ENCODE data around the gene SLC9A9. TPM values are rescaled to one million over a fixed set of nuclear protein-coding genes. Genes with fewer than 3 reads are reported as not detected.

SLC9A9 gene
- polyA plus RNA-seq, 2 donors, result 8.3 to 11.9 TPM

DNA sequence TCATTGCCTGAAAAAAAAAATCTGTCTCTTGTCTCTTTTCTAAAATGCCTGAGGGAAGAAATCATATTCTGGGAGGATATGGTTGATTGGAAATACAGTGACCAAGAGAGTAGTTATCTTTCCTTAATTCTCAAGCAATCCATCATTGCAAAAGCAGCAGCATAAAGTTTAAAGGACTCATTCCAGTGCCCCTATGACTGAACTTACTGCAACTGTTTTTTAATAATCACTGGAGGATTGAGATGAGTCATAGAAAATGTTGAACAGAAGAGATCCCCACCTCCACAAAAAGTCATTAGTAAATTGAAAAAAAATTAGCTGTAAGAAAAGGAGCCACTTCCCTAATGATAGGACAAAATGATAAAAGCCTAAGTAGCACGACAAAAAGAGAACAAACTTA lies 121.5 kb downstream of the SLC9A9 start:
- 27 to 49% methylated on average over 1 of the region's 1 CpG for WGBS, 2 donors

DNA sequence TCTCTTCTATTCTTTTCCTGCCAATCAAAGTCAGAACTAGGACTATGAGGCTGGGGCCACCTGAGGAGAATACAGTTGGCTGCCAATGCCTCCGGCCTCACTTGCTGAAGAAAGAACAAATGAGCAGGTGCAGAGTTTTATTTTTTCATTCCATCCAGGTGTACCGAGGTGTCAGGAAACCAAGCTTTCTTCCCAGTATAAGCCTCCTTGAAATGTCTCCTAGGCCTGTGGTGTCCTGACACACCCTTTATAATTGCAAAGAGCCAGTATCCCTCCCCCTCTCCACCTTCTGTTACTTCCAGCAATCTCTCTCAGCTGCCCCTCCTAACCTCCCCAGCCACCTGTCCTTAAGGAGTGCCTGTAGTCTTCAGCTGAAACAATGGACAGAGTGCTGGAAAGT lies 127.9 kb downstream of the SLC9A9 start:
- Histone ChIP-seq H3K27ac (ENCODE audit: low read depth in 2 of 2, low read length in 1 of 2) (no peak overlapping the region), H3K4me1 (ENCODE audit: control insufficient read depth in 2 of 2, insufficient read depth in 2 of 2, low read length in 1 of 2) (no peaks in the 10 kb centered on the region), H3K9me3 (ENCODE audit: control insufficient read depth in 2 of 2, insufficient read depth in 1 of 2, low read depth in 1 of 2, low read length in 1 of 2) (no peaks in the 10 kb centered on the region), H3K4me3 (ENCODE audit: low read depth in 1 of 2, low read length in 2 of 2) (no peak overlapping the region), H3K36me3 (ENCODE audit: control insufficient read depth in 2 of 2, insufficient read depth in 2 of 2, low read length in 1 of 2) (peaks cover 0 to 4% of the 10 kb centered on the region in 2 donors), H3K27me3 (ENCODE audit: control insufficient read depth in 1 of 2, insufficient read depth in 2 of 2, low read length in 2 of 2) (no peaks in the 10 kb centered on the region)
- WGBS, 2 donors, result 61 to 83% methylated on average over 2 of the region's 2 CpGs

More for the DNA sequence above, 121.5 kb downstream of the SLC9A9 start:
- Histone ChIP-seq H3K9me3 (ENCODE audit: control insufficient read depth in 2 of 2, insufficient read depth in 1 of 2, low read depth in 1 of 2, low read length in 1 of 2) (no peaks in the 10 kb centered on the region), H3K27me3 (ENCODE audit: control insufficient read depth in 1 of 2, insufficient read depth in 2 of 2, low read length in 2 of 2) (no peaks in the 10 kb centered on the region), H3K36me3 (ENCODE audit: control insufficient read depth in 2 of 2, insufficient read depth in 2 of 2, low read length in 1 of 2) (no peaks in the 10 kb centered on the region), H3K4me3 (ENCODE audit: low read depth in 1 of 2, low read length in 2 of 2) (no peak overlapping the region), H3K4me1 (ENCODE audit: control insufficient read depth in 2 of 2, insufficient read depth in 2 of 2, low read length in 1 of 2) (no peaks in the 10 kb centered on the region), H3K27ac (ENCODE audit: low read depth in 2 of 2, low read length in 1 of 2) (no peak overlapping the region)

DNA sequence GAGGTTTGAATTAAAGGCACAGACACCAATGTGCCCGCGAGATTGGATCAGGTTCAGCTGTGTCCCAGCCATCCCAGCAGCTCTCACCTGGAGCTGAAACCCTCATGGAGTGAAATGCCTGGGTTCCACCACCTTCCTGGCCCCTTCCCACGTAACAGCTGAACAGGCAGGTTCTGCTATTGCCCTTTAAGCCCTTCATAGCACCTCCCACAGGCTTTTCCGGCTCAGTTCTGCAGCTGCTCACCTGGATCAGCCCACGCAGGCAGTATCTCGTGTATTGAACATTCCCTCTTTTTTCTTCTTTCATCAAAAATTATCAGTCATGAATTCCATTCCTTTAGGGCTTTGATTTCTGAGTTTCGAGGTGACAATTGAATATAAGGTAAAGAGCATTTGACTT lies 129.8 kb downstream of the SLC9A9 start:
- peaks cover 0 to 4% of the 10 kb centered on the region in 2 donors for H3K36me3 ChIP-seq (ENCODE audit: control insufficient read depth in 2 of 2, insufficient read depth in 2 of 2, low read length in 1 of 2)
- no peak overlapping the region for H3K27ac ChIP-seq (ENCODE audit: low read depth in 2 of 2, low read length in 1 of 2)
- 82 to 90% methylated on average over 7 of the region's 7 CpGs for WGBS, 2 donors
- no peaks in the 10 kb centered on the region for H3K9me3 ChIP-seq (ENCODE audit: control insufficient read depth in 2 of 2, insufficient read depth in 1 of 2, low read depth in 1 of 2, low read length in 1 of 2)
- H3K4me3 ChIP-seq (ENCODE audit: low read depth in 1 of 2, low read length in 2 of 2), result no peak overlapping the region
- no peaks in the 10 kb centered on the region for H3K27me3 ChIP-seq (ENCODE audit: control insufficient read depth in 1 of 2, insufficient read depth in 2 of 2, low read length in 2 of 2)
- H3K4me1 ChIP-seq (ENCODE audit: control insufficient read depth in 2 of 2, insufficient read depth in 2 of 2, low read length in 1 of 2), result no peaks in the 10 kb centered on the region

DNA sequence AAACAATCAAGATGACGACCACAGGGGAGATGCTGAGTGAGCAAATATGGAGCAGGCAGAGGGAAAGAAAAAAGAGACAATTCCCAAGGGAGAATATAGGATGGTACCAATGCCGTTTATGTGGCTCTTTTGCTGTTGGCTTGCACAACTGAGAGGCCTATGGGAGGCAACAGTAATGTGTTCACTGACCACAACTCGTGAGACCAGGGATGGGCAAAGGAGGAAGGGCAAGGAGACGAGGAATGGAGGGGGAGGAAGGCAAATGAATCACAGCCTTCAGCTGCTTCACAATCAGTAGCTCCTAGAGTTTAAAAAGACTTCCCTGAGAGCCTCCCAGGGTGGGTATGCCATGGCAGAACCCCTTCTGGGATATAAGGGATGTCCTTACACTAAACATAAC lies 131.5 kb downstream of the SLC9A9 start:
- no peaks in the 10 kb centered on the region for H3K27me3 ChIP-seq (ENCODE audit: control insufficient read depth in 1 of 2, insufficient read depth in 2 of 2, low read length in 2 of 2)
- no peak overlapping the region for H3K27ac ChIP-seq (ENCODE audit: low read depth in 2 of 2, low read length in 1 of 2)
- WGBS, 2 donors, result 78 to 86% methylated on average over 4 of the region's 4 CpGs
- no peak overlapping the region for H3K4me3 ChIP-seq (ENCODE audit: low read depth in 1 of 2, low read length in 2 of 2)
- no peaks in the 10 kb centered on the region for H3K4me1 ChIP-seq (ENCODE audit: control insufficient read depth in 2 of 2, insufficient read depth in 2 of 2, low read length in 1 of 2)
- no peaks in the 10 kb centered on the region for H3K9me3 ChIP-seq (ENCODE audit: control insufficient read depth in 2 of 2, insufficient read depth in 1 of 2, low read depth in 1 of 2, low read length in 1 of 2)
- H3K36me3 ChIP-seq (ENCODE audit: control insufficient read depth in 2 of 2, insufficient read depth in 2 of 2, low read length in 1 of 2), result peaks cover 0 to 4% of the 10 kb centered on the region in 2 donors

DNA sequence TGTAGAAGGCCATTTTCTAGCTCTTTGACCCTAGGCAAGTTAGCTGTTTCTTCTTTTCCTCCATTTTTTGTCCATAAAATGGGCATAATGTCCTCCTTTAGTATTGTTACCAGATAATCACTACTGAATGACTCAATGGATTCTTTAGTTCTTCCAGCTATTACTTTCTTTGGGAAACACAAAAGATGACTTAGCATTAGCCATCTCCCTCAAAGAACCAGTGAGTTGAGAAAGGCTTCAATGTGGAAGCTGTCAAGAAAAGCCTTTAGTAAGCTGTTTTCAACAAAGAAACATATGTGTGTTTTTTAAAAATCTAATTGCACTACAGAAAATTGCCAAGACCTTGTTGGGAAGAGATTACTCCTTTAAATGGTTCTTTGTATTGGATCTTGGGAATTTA lies 135.7 kb downstream of the SLC9A9 start:
- no peaks in the 10 kb centered on the region for H3K27me3 ChIP-seq (ENCODE audit: control insufficient read depth in 1 of 2, insufficient read depth in 2 of 2, low read length in 2 of 2)
- H3K9me3 ChIP-seq (ENCODE audit: control insufficient read depth in 2 of 2, insufficient read depth in 1 of 2, low read depth in 1 of 2, low read length in 1 of 2), result no peaks in the 10 kb centered on the region
- H3K4me3 ChIP-seq (ENCODE audit: low read depth in 1 of 2, low read length in 2 of 2), result no peak overlapping the region
- H3K36me3 ChIP-seq (ENCODE audit: control insufficient read depth in 2 of 2, insufficient read depth in 2 of 2, low read length in 1 of 2), result no peaks in the 10 kb centered on the region
- H3K4me1 ChIP-seq (ENCODE audit: control insufficient read depth in 2 of 2, insufficient read depth in 2 of 2, low read length in 1 of 2), result no peaks in the 10 kb centered on the region
- no peak overlapping the region for H3K27ac ChIP-seq (ENCODE audit: low read depth in 2 of 2, low read length in 1 of 2)

DNA sequence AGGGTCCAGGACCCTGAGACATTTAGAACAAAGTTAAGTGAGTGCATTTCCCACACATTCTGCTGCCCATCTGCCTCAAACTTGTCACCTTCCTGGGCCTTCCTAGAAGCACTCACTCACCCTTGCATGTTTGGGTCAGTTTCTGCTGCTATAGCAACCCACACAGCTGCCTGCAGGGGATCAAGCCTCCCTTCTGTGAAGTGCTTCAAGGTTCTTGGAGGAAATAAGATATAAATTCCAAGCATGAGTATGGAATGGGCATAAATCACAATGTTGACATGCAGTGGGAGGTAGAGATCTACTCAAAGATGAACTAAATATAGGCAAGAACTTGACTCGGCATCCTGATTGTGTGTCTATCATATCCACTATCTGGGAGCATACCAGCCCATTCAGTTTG lies 140.4 kb downstream of the SLC9A9 start:
- Histone ChIP-seq H3K27ac (ENCODE audit: low read depth in 2 of 2, low read length in 1 of 2) (no peak overlapping the region), H3K4me1 (ENCODE audit: control insufficient read depth in 2 of 2, insufficient read depth in 2 of 2, low read length in 1 of 2) (no peaks in the 10 kb centered on the region), H3K9me3 (ENCODE audit: control insufficient read depth in 2 of 2, insufficient read depth in 1 of 2, low read depth in 1 of 2, low read length in 1 of 2) (no peaks in the 10 kb centered on the region), H3K4me3 (ENCODE audit: low read depth in 1 of 2, low read length in 2 of 2) (no peak overlapping the region), H3K36me3 (ENCODE audit: control insufficient read depth in 2 of 2, insufficient read depth in 2 of 2, low read length in 1 of 2) (no peaks in the 10 kb centered on the region), H3K27me3 (ENCODE audit: control insufficient read depth in 1 of 2, insufficient read depth in 2 of 2, low read length in 2 of 2) (no peaks in the 10 kb centered on the region)
- WGBS, 2 donors, result 45 to 70% methylated on average over 1 of the region's 1 CpG

DNA sequence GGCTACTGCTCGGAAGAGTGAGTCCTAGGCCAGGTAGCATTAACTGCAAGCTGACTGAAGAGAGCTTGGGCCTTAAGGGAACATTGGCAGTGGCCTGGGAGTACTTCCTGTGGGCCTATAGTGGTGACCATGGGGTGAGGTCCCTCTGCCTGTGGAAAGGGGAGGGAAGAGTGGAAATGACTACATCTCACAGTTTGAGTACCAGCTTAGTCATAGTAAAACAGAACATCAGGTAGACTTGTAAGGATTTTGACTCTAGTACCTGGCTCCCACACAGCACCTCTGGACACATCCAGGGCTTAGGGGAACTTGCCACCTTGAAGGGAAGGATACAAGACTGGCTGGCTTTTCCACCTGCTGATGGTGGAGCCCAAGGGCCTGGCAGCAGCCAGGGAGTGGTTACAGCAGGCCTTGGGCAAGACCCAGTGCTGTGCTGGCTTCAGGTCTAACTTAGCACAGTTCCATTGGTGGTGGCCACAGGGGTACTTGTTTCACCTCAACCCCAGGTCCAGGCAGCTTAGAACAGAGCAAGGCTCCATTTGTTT lies 147.8 kb downstream of the SLC9A9 start:
- Histone ChIP-seq H3K27me3 (ENCODE audit: control insufficient read depth in 1 of 2, insufficient read depth in 2 of 2, low read length in 2 of 2) (no peaks in the 10 kb centered on the region), H3K27ac (ENCODE audit: low read depth in 2 of 2, low read length in 1 of 2) (no peak overlapping the region), H3K4me1 (ENCODE audit: control insufficient read depth in 2 of 2, insufficient read depth in 2 of 2, low read length in 1 of 2) (no peaks in the 10 kb centered on the region), H3K36me3 (ENCODE audit: control insufficient read depth in 2 of 2, insufficient read depth in 2 of 2, low read length in 1 of 2) (no peaks in the 10 kb centered on the region), H3K9me3 (ENCODE audit: control insufficient read depth in 2 of 2, insufficient read depth in 1 of 2, low read depth in 1 of 2, low read length in 1 of 2) (no peaks in the 10 kb centered on the region), H3K4me3 (ENCODE audit: low read depth in 1 of 2, low read length in 2 of 2) (no peak overlapping the region)
- WGBS, 2 donors, result 89 to 92% methylated on average over 1 of the region's 1 CpG

DNA sequence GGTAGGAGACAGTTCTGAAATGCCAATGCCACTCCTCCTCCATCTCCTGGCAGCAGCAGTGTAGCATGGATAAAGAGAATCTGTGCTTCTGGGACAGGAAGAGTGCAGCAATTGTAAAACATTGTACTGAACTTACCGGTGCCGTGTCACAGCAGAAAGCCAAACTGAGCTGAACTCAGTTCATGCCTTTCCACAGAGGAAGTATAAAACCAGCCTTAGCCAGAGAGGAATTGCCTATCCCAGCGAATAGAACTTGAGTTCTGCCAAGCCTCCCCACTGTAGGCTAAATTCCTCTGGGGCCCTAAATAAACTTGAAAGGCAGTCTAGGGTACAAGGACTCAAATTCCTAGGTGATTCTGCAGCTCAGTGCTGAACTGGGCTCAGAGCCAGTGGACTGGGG lies 148.8 kb downstream of the SLC9A9 start:
- Histone ChIP-seq H3K9me3 (ENCODE audit: control insufficient read depth in 2 of 2, insufficient read depth in 1 of 2, low read depth in 1 of 2, low read length in 1 of 2) (no peaks in the 10 kb centered on the region), H3K4me3 (ENCODE audit: low read depth in 1 of 2, low read length in 2 of 2) (no peak overlapping the region), H3K4me1 (ENCODE audit: control insufficient read depth in 2 of 2, insufficient read depth in 2 of 2, low read length in 1 of 2) (no peaks in the 10 kb centered on the region), H3K27me3 (ENCODE audit: control insufficient read depth in 1 of 2, insufficient read depth in 2 of 2, low read length in 2 of 2) (no peaks in the 10 kb centered on the region), H3K36me3 (ENCODE audit: control insufficient read depth in 2 of 2, insufficient read depth in 2 of 2, low read length in 1 of 2) (no peaks in the 10 kb centered on the region), H3K27ac (ENCODE audit: low read depth in 2 of 2, low read length in 1 of 2) (no peak overlapping the region)
- WGBS, 2 donors, result 86 to 87% methylated on average over 3 of the region's 3 CpGs

DNA sequence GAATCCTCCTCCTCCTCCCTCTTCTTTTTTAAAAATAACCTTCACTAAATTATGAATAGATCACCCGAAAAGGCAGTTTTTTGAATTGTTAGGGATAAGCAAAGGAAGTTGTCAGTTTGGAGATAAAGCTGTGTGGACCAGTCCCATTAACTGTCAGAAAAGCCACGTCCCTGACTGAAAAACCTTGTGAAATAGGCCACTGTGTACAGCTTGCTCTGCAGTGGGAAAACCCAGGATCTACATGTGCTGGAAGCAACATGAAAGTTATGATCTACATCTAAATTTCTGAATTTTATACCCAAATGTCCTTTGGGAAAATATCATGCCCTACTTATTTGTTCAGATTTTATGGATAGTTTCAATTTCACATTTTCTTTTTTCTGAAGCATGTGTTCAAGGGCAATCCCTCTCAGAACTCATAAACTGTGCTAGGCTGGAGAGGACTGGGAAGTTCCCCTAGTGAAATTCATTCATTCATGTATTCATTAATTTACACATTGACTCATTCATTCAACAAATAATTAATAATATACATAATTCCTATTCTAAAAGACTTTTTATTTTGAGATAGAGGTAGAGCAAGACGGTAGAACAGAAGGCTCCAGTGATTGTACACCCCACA lies 149.5 kb downstream of the SLC9A9 start:
- Histone ChIP-seq H3K9me3 (ENCODE audit: control insufficient read depth in 2 of 2, insufficient read depth in 1 of 2, low read depth in 1 of 2, low read length in 1 of 2) (no peaks in the 10 kb centered on the region), H3K27ac (ENCODE audit: low read depth in 2 of 2, low read length in 1 of 2) (no peak overlapping the region), H3K27me3 (ENCODE audit: control insufficient read depth in 1 of 2, insufficient read depth in 2 of 2, low read length in 2 of 2) (no peaks in the 10 kb centered on the region), H3K4me1 (ENCODE audit: control insufficient read depth in 2 of 2, insufficient read depth in 2 of 2, low read length in 1 of 2) (no peaks in the 10 kb centered on the region), H3K4me3 (ENCODE audit: low read depth in 1 of 2, low read length in 2 of 2) (no peak overlapping the region), H3K36me3 (ENCODE audit: control insufficient read depth in 2 of 2, insufficient read depth in 2 of 2, low read length in 1 of 2) (no peaks in the 10 kb centered on the region)
- 74 to 77% methylated on average over 3 of the region's 3 CpGs for WGBS, 2 donors

DNA sequence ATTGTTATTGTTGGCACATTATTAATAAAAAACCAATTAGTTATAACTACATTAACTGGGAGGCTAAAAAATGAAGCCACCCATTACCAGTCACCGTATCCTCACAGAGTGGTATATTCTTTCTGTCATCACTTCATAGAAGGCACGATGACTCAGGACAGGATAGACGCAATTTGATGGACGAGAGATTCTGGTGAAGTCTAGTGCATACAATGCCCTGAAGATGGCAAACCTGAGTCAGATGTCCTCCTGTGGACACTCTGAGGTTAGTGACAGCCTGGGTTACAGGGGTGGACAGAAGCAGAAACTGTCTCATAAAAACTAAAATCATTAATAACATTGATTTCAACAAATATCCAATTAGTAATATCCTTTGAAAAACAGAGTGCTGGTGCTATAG lies 150.3 kb downstream of the SLC9A9 start:
- Histone ChIP-seq H3K27ac (ENCODE audit: low read depth in 2 of 2, low read length in 1 of 2) (no peak overlapping the region), H3K9me3 (ENCODE audit: control insufficient read depth in 2 of 2, insufficient read depth in 1 of 2, low read depth in 1 of 2, low read length in 1 of 2) (no peaks in the 10 kb centered on the region), H3K4me1 (ENCODE audit: control insufficient read depth in 2 of 2, insufficient read depth in 2 of 2, low read length in 1 of 2) (no peaks in the 10 kb centered on the region), H3K4me3 (ENCODE audit: low read depth in 1 of 2, low read length in 2 of 2) (no peak overlapping the region), H3K27me3 (ENCODE audit: control insufficient read depth in 1 of 2, insufficient read depth in 2 of 2, low read length in 2 of 2) (no peaks in the 10 kb centered on the region), H3K36me3 (ENCODE audit: control insufficient read depth in 2 of 2, insufficient read depth in 2 of 2, low read length in 1 of 2) (no peaks in the 10 kb centered on the region)
- WGBS, 2 donors, result 85 to 90% methylated on average over 4 of the region's 4 CpGs
